ENCODE results near the gene GREM2.

- TF ChIP-seq CTCF (IDR thresholded peaks at IDR 0.05): no peak
- no peak for TF ChIP-seq ZNF416 (CRISPR knock-in tag; IDR thresholded peaks at IDR 0.05)
- TF ChIP-seq ESRRA (CRISPR knock-in tag; IDR thresholded peaks at IDR 0.05; ENCODE audit: borderline replicate concordance): no peak
- no peak for TF ChIP-seq TCF7 (CRISPR knock-in tag; IDR thresholded peaks at IDR 0.05; ENCODE audit: low read depth)
- TF ChIP-seq ETV6 (CRISPR knock-in tag; IDR thresholded peaks at IDR 0.05): no peak
- TF ChIP-seq NFE2L1 (CRISPR knock-in tag; IDR thresholded peaks at IDR 0.05): no peak
Observed at GRCh38 chr1:240650877-240651276, 38.9 kb upstream of the GREM2 start.

All from WTC11 (cell line).